HUES6 (cell line): Measurements from ENCODE around the gene PARN.

ENCODE experiments used
- H3K27ac ChIP-seq: 2 replicates; pipeline ENCODE4 v1.7.0; 2013; ENCODE audit warnings: low read depth, mild to moderate bottlenecking, low read length, inconsistent platforms
- H3K27me3 ChIP-seq: 2 replicates; pipeline ENCODE4 v1.6.1; 2013; ENCODE audit warnings: low read length; ENCODE audit not compliant: control insufficient read depth, insufficient read depth
- H3K36me3 ChIP-seq: 2 replicates; pipeline ENCODE4 v1.6.1; 2013; ENCODE audit warnings: low read length; ENCODE audit not compliant: control insufficient read depth, insufficient read depth
- H3K4me1 ChIP-seq: 2 replicates; pipeline ENCODE4 v1.6.1; 2013; ENCODE audit warnings: low read length; ENCODE audit not compliant: control insufficient read depth, insufficient read depth
- H3K4me3 ChIP-seq: 2 replicates; pipeline ENCODE4 v1.5.1; 2013; ENCODE audit warnings: low read depth, low read length
- H3K9ac ChIP-seq: one replicate; pipeline ENCODE4 v1.6.1; 2013; ENCODE audit warnings: mild to moderate bottlenecking, low read length
- H3K9me3 ChIP-seq: 2 replicates; pipeline ENCODE4 v1.6.1; 2013; ENCODE audit warnings: low read depth, low read length; ENCODE audit not compliant: control insufficient read depth, insufficient read depth

PARN gene

GRCh38 chr16:14464796-14465195, 165.3 kb downstream of the PARN start:
- peaks cover 16% of the 10 kb centered on the region; the same call in 1 of the 2 replicates for H3K9me3 ChIP-seq
- H3K9ac ChIP-seq = no peak overlapping the region
- no peak overlapping the region for H3K4me3 ChIP-seq
- H3K27ac ChIP-seq = no peak overlapping the region
- H3K27me3 ChIP-seq = no peaks in the 10 kb centered on the region
- peaks cover 3% of the 10 kb centered on the region; the same call in 1 of the 2 replicates for H3K36me3 ChIP-seq
- H3K4me1 ChIP-seq = 0 out of 2 replicates have a peak, but pooled peaks cover 4% of the 10 kb centered on the region

GRCh38 chr16:14464192-14464591, 165.9 kb downstream of the PARN start:
- H3K4me3 ChIP-seq = no peak overlapping the region
- no peak overlapping the region for H3K27ac ChIP-seq
- H3K9ac ChIP-seq = no peak overlapping the region
- no peaks in the 10 kb centered on the region for H3K27me3 ChIP-seq
- H3K4me1 ChIP-seq = 0 out of 2 replicates have a peak, but pooled peaks cover 4% of the 10 kb centered on the region
- peaks cover 16% of the 10 kb centered on the region; the same call in 1 of the 2 replicates for H3K9me3 ChIP-seq
- H3K36me3 ChIP-seq = peaks cover 3% of the 10 kb centered on the region; the same call in 1 of the 2 replicates

GRCh38 chr16:14462811-14463210, 167.2 kb downstream of the PARN start:
- H3K27me3 ChIP-seq = no peaks in the 10 kb centered on the region
- peaks cover 3% of the 10 kb centered on the region; the same call in 1 of the 2 replicates for H3K36me3 ChIP-seq
- peaks cover 16% of the 10 kb centered on the region; the same call in 1 of the 2 replicates for H3K9me3 ChIP-seq
- no peak overlapping the region for H3K27ac ChIP-seq
- H3K4me1 ChIP-seq = peaks cover 11% of the 10 kb centered on the region; the same call in 1 of the 2 replicates
- no peak overlapping the region for H3K9ac ChIP-seq
- no peak overlapping the region for H3K4me3 ChIP-seq

- peaks cover 16% of the 10 kb centered on the region; the same call in 1 of the 2 replicates for H3K9me3 ChIP-seq
- no peak overlapping the region for H3K9ac ChIP-seq
- H3K27me3 ChIP-seq = no peaks in the 10 kb centered on the region
- H3K36me3 ChIP-seq = peaks cover 3% of the 10 kb centered on the region; the same call in 1 of the 2 replicates
- H3K4me3 ChIP-seq = no peak overlapping the region
- H3K4me1 ChIP-seq = peaks cover 11% of the 10 kb centered on the region; the same call in 1 of the 2 replicates
- H3K27ac ChIP-seq = no peak overlapping the region
Measured at GRCh38 chr16:14460726-14461125, 169.3 kb downstream of the PARN start.

GRCh38 chr16:14458576-14458975, 171.5 kb downstream of the PARN start:
- H3K9ac ChIP-seq = no peak overlapping the region
- H3K36me3 ChIP-seq = peaks cover 3% of the 10 kb centered on the region; the same call in 1 of the 2 replicates
- no peak overlapping the region for H3K4me3 ChIP-seq
- no peaks in the 10 kb centered on the region for H3K27me3 ChIP-seq
- no peak overlapping the region for H3K27ac ChIP-seq
- peaks cover 11% of the 10 kb centered on the region; the same call in 1 of the 2 replicates for H3K4me1 ChIP-seq
- peaks cover 2% of the 10 kb centered on the region; the same call in 1 of the 2 replicates for H3K9me3 ChIP-seq

- no peak overlapping the region for H3K9ac ChIP-seq
- H3K4me1 ChIP-seq = peaks cover 7% of the 10 kb centered on the region; the same call in 1 of the 2 replicates
- no peaks in the 10 kb centered on the region for H3K9me3 ChIP-seq
- no peaks in the 10 kb centered on the region for H3K27me3 ChIP-seq
- H3K4me3 ChIP-seq = no peak overlapping the region
- no peak overlapping the region for H3K27ac ChIP-seq
- H3K36me3 ChIP-seq = peaks cover 3% of the 10 kb centered on the region; the same call in 1 of the 2 replicates
Measured at GRCh38 chr16:14456793-14457481, 173.1 kb downstream of the PARN start.

- no peak overlapping the region for H3K9ac ChIP-seq
- H3K9me3 ChIP-seq = no peaks in the 10 kb centered on the region
- peaks cover 7% of the 10 kb centered on the region; the same call in 1 of the 2 replicates for H3K4me1 ChIP-seq
- H3K4me3 ChIP-seq = no peak overlapping the region
- H3K27me3 ChIP-seq = no peaks in the 10 kb centered on the region
- no peak overlapping the region for H3K27ac ChIP-seq
- H3K36me3 ChIP-seq = no peaks in the 10 kb centered on the region
Measured at GRCh38 chr16:14455573-14455972, 174.5 kb downstream of the PARN start.

DNA sequence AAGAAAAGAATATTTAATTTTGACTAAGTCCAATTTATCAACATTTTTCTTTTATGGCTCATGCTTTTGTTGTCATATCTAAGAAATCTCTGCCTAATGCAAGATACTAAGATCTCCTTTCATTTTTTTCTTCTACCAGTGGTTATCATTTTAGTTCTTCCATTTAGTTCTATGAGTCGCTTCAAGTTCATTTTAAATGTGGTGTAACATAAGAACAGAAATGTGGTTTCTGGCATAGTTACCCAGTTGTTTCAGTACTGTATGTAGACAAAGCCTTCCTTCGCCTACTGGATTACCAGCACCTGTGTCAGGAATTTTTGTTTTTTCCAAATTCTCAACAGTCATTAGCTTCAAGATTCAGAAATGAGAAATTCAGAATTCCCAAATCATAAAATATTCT, 175.7 kb downstream of the PARN start:
- Histone ChIP-seq H3K27me3 (no peaks in the 10 kb centered on the region), H3K4me3 (no peak overlapping the region), H3K4me1 (peaks cover 7% of the 10 kb centered on the region; the same call in 1 of the 2 replicates), H3K36me3 (no peaks in the 10 kb centered on the region), H3K27ac (no peak overlapping the region), H3K9me3 (no peaks in the 10 kb centered on the region), H3K9ac (no peak overlapping the region)

GRCh38 chr16:14452066-14452465, 178.0 kb downstream of the PARN start:
- Histone ChIP-seq H3K9me3 (no peaks in the 10 kb centered on the region), H3K9ac (no peak overlapping the region), H3K27ac (no peak overlapping the region), H3K27me3 (no peaks in the 10 kb centered on the region), H3K4me1 (no peaks in the 10 kb centered on the region), H3K4me3 (no peak overlapping the region), H3K36me3 (no peaks in the 10 kb centered on the region)

- Histone ChIP-seq H3K9me3 (no peaks in the 10 kb centered on the region), H3K4me1 (no peaks in the 10 kb centered on the region), H3K36me3 (peaks cover 4% of the 10 kb centered on the region; the same call in 1 of the 2 replicates)
Measured at GRCh38 chr16:14450846-14451245, 179.2 kb downstream of the PARN start.

GRCh38 chr16:14449790-14450480, 180.1 kb downstream of the PARN start:
- H3K36me3 ChIP-seq = peaks cover 7% of the 10 kb centered on the region
- no peak overlapping the region for H3K9ac ChIP-seq
- H3K27me3 ChIP-seq = no peaks in the 10 kb centered on the region
- H3K9me3 ChIP-seq = no peaks in the 10 kb centered on the region
- no peak overlapping the region for H3K4me3 ChIP-seq
- no peak overlapping the region for H3K27ac ChIP-seq
- no peaks in the 10 kb centered on the region for H3K4me1 ChIP-seq

More at GRCh38 chr16:14450846-14451245, 179.2 kb downstream of the PARN start:
- Histone ChIP-seq H3K4me3 (no peak overlapping the region), H3K27me3 (no peaks in the 10 kb centered on the region), H3K27ac (no peak overlapping the region), H3K9ac (no peak overlapping the region)
